K562 (cell line): ENCODE measurements around the gene PON2. TPM values are rescaled to one million over a fixed set of nuclear protein-coding genes. Genes with fewer than 3 reads are reported as not detected.

Experiments
- ATAC-seq: fragments of 200-7000 bp; cut with Tn5 transposase; 3 replicates; pipeline ENCODE4 v1.9.1; 2020; ENCODE audit warnings: moderate library complexity
- BruUV-seq: library from RNA; stranded (reverse); fragments of 400-500 nt; replicated peaks from 2 replicates; lab custom pipeline; 2021; lab: Mats Ljungman, UMichigan
- CTCF ChIA-PET: fragments of 300-600 bp; formaldehyde crosslinking; extraction: SDS; loops from one replicate; lab custom pipeline; 2021; ENCODE audit warnings: low intra/inter-chr PET ratio; lab: Yijun Ruan, JAX
- POLR2A ChIA-PET: fragments of 300-600, 350-650 bp; sonication (Branson Sonifier 250); formaldehyde crosslinking; extraction: SDS; loops from one replicate; lab custom pipeline; 2021; ENCODE audit warnings: antibody characterized with exemption, inconsistent platforms; lab: Yijun Ruan, JAX
- DNase-seq, 4 experiments: peaks; one replicate each; pipeline versions ENCODE4 v3.0.0 to v3.0.0-alpha.2; 2011 to 2018; ENCODE audit warnings: low spot score in 3 of 4, mixed read lengths in 3 of 4; ENCODE audit errors: extremely low read depth in 1 of 4
- FAIRE-seq: peaks from 2 replicates; lab custom pipeline; 2011; peaks lifted over from hg19 to GRCh38; lab: Jason Lieb, UNC
- H2AFZ ChIP-seq: 2 replicates; pipeline ENCODE4 v1.6.0; 2011; ENCODE audit warnings: low read depth, low read length, control low read depth, inconsistent platforms
- H3K27ac ChIP-seq: fragments of 200-600 bp; 3 replicates; pipeline ENCODE4 v1.8.0; 2011; ENCODE audit warnings: low read depth, mild to moderate bottlenecking, control low read depth, inconsistent platforms, low read length, moderate library complexity, mixed read lengths; ENCODE audit errors: extremely low read depth
- H3K27me3 ChIP-seq, 2 experiments: fragments of 300-600 bp in 1 of 2; 2 replicates in 1 of 2; 3 replicates in 1 of 2; pipeline versions ENCODE4 v1.6.0 to v1.8.0; 2011; ENCODE audit warnings: inconsistent platforms in 2 of 2, low read length in 2 of 2, mild to moderate bottlenecking in 1 of 2, mixed read lengths in 1 of 2, moderate library complexity in 1 of 2; ENCODE audit not compliant: control insufficient read depth in 2 of 2, insufficient read depth in 2 of 2
- H3K36me3 ChIP-seq: fragments of 300-600 bp; 3 replicates; pipeline ENCODE4 v1.8.0; 2011; ENCODE audit warnings: mild to moderate bottlenecking, low read length, inconsistent platforms; ENCODE audit not compliant: control insufficient read depth, insufficient read depth
- H3K4me1 ChIP-seq, 2 experiments: fragments of 200-600 bp in 1 of 2; replicated peaks in 1 of 2; 2 replicates in 1 of 2; 3 replicates in 1 of 2; pipeline versions ENCODE4 v1.5.1 to v1.8.0; 2011; ENCODE audit warnings: inconsistent platforms in 2 of 2, low read length in 2 of 2, mild to moderate bottlenecking in 1 of 2, mixed read lengths in 1 of 2, moderate library complexity in 1 of 2; ENCODE audit not compliant: control insufficient read depth in 2 of 2, insufficient read depth in 2 of 2
- H3K4me2 ChIP-seq: 2 replicates; pipeline ENCODE4 v1.6.1; 2011; ENCODE audit warnings: low read length, control low read depth, inconsistent platforms, mixed read lengths; ENCODE audit not compliant: insufficient read depth
- H3K4me3 ChIP-seq: fragments of 200-600 bp; sonication (generic), shearing (Covaris generic); 2 replicates; pipeline ENCODE4 v1.5.1; 2016; ENCODE audit warnings: control low read depth, inconsistent platforms
- H3K79me2 ChIP-seq: fragments of 200-600 bp; 3 replicates; pipeline ENCODE4 v1.8.0; 2011; ENCODE audit warnings: low read length, inconsistent platforms; ENCODE audit not compliant: control insufficient read depth, insufficient read depth
- H3K9ac ChIP-seq, 2 experiments: 2 replicates each; pipeline versions ENCODE4 v1.6.0 to v1.6.1; 2011; ENCODE audit warnings: low read depth in 2 of 2, low read length in 2 of 2, control low read depth in 1 of 2, inconsistent platforms in 1 of 2, mild to moderate bottlenecking in 1 of 2, mixed read lengths in 1 of 2; ENCODE audit not compliant: insufficient read depth in 1 of 2
- H3K9me1 ChIP-seq: one replicate; pipeline ENCODE4 v1.6.0; 2011; ENCODE audit warnings: inconsistent platforms, mild to moderate bottlenecking, low read length, moderate library complexity; ENCODE audit not compliant: control insufficient read depth, insufficient read depth
- H3K9me3 ChIP-seq: replicated peaks from 2 replicates; pipeline ENCODE4 v1.5.1; 2011; ENCODE audit warnings: low read depth, low read length, inconsistent platforms; ENCODE audit not compliant: control insufficient read depth, insufficient read depth
- H4K20me1 ChIP-seq: replicated peaks from 2 replicates; pipeline ENCODE4 v1.6.1; 2011; ENCODE audit warnings: low read length, inconsistent platforms, mixed read lengths; ENCODE audit not compliant: control insufficient read depth, insufficient read depth
- ZNF436 ChIP-seq: fragments of 250-450, 450-650 bp; sonication (Bioruptor Pico); formaldehyde crosslinking; IDR thresholded peaks from 2 replicates; pipeline ENCODE4 v1.7.0; 2020; ENCODE audit warnings: mild to moderate bottlenecking
- WGBS: fragments of 100-300 bp; shearing (Covaris generic); methylation state at CpG from one replicate; pipeline ENCODE4 v1.1.6; 2016; ENCODE audit warnings: low coverage, mixed read lengths; ENCODE audit not compliant: insufficient coverage; ENCODE audit errors: missing lambda C conversion rate; 5-methylcytosine and 5-hydroxymethylcytosine counted together
- in situ Hi-C: fragments of 300-500 bp; cut with MboI; formaldehyde crosslinking; loops from 4 replicates; pipeline ENCODE4 v1.15.0; 2018; ENCODE audit warnings: inconsistent platforms, mixed read lengths
- intact Hi-C: fragments of 100-400 bp; cut with micrococcal nuclease; formaldehyde crosslinking; loops from 2 replicates; pipeline ENCODE4 v1.14.2; 2022
- polyA plus RNA-seq, 8 experiments: library from polyadenylated mRNA; depleted of rRNA in 4 of 8; stranded (reverse) in 5 of 8; unstranded in 3 of 8; fragments of >200 nt; fragmentation: Nextera tagmentation in 2 of 8; fragmentation: Illumina TruSeq in 1 of 8; extraction: Ambion mirVana in 2 of 8; extraction: Trizol in 1 of 8; gene quantifications; 2 replicates each; pipeline versions ENCODE4 v1.2.1 to v1.2.3, GENCODE V29; 2011 to 2014; ENCODE audit warnings: inconsistent platforms in 1 of 8, missing spikeins in 1 of 8
- total RNA-seq, 7 experiments: library from RNA; depleted of rRNA in 6 of 7; stranded (reverse); fragments of >200 nt in 6 of 7; fragmentation: Illumina TruSeq in 2 of 7; extraction: Trizol in 2 of 7; gene quantifications; 2 replicates each; pipeline versions ENCODE4 v1.2.1 to v1.2.3, GENCODE V29; 2011 to 2021; ENCODE audit warnings: low replicate concordance in 1 of 7
- TF ChIP-seq, protein P1 (sequence below), 3 experiments: fragments of 200-800 bp in 1 of 3; fragments of 250-450 bp in 1 of 3; fragments of 450-650 bp in 1 of 3; sonication (Bioruptor Pico) in 1 of 3; sonication (Bioruptor generic) in 1 of 3; formaldehyde crosslinking in 1 of 3; IDR thresholded peaks; 2 replicates each; pipeline versions ENCODE4 v1.6.1 to v1.8.0; 2016 to 2022; ENCODE audit warnings: mild to moderate bottlenecking in 2 of 3, missing genetic modification characterization in 2 of 3, missing compliant biosample characterization in 1 of 3, moderate library complexity in 1 of 3

Gene PON2
- total and polyA plus RNA-seq, 9 of the 15 experiments (the other 6 are each of a cell fraction or from before 2014, with no cell fraction given): 8.5 to 30.1 (median 21.9) TPM

DNA sequence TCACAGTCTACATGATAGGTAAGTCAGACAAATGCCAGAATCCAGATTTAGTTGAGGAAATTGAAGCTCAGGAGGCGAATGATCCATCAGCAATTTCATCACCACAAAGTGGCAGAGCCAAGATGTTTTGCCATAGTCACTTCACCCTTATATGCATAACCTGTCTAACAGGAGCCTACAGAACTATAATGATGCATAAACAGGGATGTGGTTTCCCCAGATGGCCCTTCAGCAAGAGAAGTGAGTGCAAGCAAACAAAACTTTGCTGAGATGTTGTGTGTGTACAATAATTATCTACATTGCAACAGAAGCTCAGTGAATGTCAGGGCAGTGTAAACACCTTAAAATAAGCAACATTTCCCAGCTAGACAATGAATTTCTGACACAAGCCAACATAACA is 67.2 kb downstream of the PON2 start (continued):
- TF ChIP-seq, protein P1, sequence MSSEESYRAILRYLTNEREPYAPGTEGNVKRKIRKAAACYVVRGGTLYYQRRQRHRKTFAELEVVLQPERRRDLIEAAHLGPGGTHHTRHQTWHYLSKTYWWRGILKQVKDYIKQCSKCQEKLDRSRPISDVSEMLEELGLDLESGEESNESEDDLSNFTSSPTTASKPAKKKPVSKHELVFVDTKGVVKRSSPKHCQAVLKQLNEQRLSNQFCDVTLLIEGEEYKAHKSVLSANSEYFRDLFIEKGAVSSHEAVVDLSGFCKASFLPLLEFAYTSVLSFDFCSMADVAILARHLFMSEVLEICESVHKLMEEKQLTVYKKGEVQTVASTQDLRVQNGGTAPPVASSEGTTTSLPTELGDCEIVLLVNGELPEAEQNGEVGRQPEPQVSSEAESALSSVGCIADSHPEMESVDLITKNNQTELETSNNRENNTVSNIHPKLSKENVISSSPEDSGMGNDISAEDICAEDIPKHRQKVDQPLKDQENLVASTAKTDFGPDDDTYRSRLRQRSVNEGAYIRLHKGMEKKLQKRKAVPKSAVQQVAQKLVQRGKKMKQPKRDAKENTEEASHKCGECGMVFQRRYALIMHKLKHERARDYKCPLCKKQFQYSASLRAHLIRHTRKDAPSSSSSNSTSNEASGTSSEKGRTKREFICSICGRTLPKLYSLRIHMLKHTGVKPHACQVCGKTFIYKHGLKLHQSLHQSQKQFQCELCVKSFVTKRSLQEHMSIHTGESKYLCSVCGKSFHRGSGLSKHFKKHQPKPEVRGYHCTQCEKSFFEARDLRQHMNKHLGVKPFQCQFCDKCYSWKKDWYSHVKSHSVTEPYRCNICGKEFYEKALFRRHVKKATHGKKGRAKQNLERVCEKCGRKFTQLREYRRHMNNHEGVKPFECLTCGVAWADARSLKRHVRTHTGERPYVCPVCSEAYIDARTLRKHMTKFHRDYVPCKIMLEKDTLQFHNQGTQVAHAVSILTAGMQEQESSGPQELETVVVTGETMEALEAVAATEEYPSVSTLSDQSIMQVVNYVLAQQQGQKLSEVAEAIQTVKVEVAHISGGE (CRISPR knock-in tag; IDR thresholded peaks at IDR 0.05): no peak

DNA sequence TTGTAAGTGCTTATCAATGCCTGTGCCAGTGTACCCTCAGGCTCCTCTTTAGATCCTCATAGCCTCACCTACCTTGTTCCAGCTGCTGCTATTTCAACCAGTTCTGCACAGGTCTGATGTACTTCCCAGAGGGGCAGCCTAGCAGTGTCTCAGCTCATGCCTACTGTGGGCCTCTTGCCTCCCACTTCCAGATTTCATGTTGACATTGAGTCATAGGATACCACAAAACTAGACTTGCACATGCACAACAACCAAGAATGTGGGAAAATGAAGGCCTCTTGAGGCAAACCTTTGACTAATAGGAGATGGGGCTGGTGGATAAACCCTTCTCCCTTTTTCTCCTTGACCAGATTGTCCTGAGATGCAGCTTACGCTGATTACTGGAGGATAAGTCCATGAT is 69.7 kb downstream of the PON2 start:
- ChIA-PET CTCF (no interaction called here), POLR2A (no interaction called here)
- H3K9ac ChIP-seq: no peak overlapping the region
- H3K4me2 ChIP-seq: no peak overlapping the region
- H3K27me3 ChIP-seq: peaks cover 0 to 2% of the 10 kb centered on the region in 2 experiments; a peak in 1 of 5 replicates
- in situ Hi-C loops: no loop called here
- no peaks in the 10 kb centered on the region for H3K9me1 ChIP-seq
- 0% methylated on average over 1 of the region's 1 CpG for WGBS
- H3K4me1 ChIP-seq: no peaks in the 10 kb centered on the region
- H2AFZ ChIP-seq: no peak overlapping the region
- H3K36me3 ChIP-seq: no peaks in the 10 kb centered on the region
- no TSS peak for BruUV-seq
- H3K79me2 ChIP-seq: no peaks in the 10 kb centered on the region
- no peaks in the 10 kb centered on the region for H4K20me1 ChIP-seq
- TF ChIP-seq ZNF436: no peak
- TF ChIP-seq, all 486 proteins: peak for 0
- no peak overlapping the region for H3K27ac ChIP-seq
- H3K4me3 ChIP-seq: no peak overlapping the region
- ATAC-seq (no peak), FAIRE-seq (no peak), DNase-seq (no peak)
- H3K9me3 ChIP-seq: no peaks in the 10 kb centered on the region
- intact Hi-C loops: no loop called here
